ENCODE data around the gene ABHD1. TPM values are rescaled to one million over a fixed set of nuclear protein-coding genes. Genes with fewer than 3 reads are reported as not detected.

ABHD1 gene
- total RNA-seq, 1 experiment from 2014 or later: 0.46 TPM

GRCh38 chr2:27170581-27171337 is 47.1 kb downstream of the ABHD1 start:
- in situ Hi-C loops (cut with HindIII; ENCODE audit: low pct_unique_long_range_greater_than_20kb, low sequenced_read_pairs) (no loop called here), intact Hi-C loops (cut with micrococcal nuclease; ENCODE audit: unreplicated experiment) (no loop called here)
- TF ChIP-seq TCF7L2 (IDR thresholded peaks at IDR 0.05; ENCODE audit: low read depth, low read length) (no peak), POLR2AphosphoS5 (IDR thresholded peaks at IDR 0.05; ENCODE audit: low read depth, low read length) (no peak), CTCF (IDR thresholded peaks at IDR 0.05) (no peak), SIN3A (IDR thresholded peaks at IDR 0.05; ENCODE audit: borderline replicate concordance, insufficient read depth, low read depth, low read length) (no peak), REST (IDR thresholded peaks at IDR 0.05; ENCODE audit: insufficient read depth in 1 of 2, low read depth in 2 of 2, low read length in 1 of 2) (no peak)
- no peak for DNase-seq (ENCODE audit: low read depth, low spot score)
- no TSS peak for BruUV-seq (replicated peaks)
- Histone ChIP-seq H3K27ac (ENCODE audit: low read length) (no peak overlapping the region), H3K4me1 (ENCODE audit: control insufficient read depth, insufficient read depth, low read length) (no peaks in the 10 kb centered on the region), H3K27me3 (ENCODE audit: control insufficient read depth, insufficient read depth, low read length) (no peaks in the 10 kb centered on the region), H3K36me3 (ENCODE audit: control insufficient read depth, insufficient read depth, low read length) (no peaks in the 10 kb centered on the region), H3K4me3 (ENCODE audit: low read depth in 2 of 2, low read length in 2 of 2) (no peak overlapping the region), H3K9me3 (ENCODE audit: control insufficient read depth, insufficient read depth, low read depth, low read length) (no peaks in the 10 kb centered on the region)
- POLR2A ChIA-PET: interaction anchor here (0.9 kb wide), 1 partner anchor 43 kb away, joined by 4 read pairs; no protein-coding TSS in a partner anchor
- no peak for ATAC-seq
- CTCF ChIA-PET: interaction anchor here (0.6 to 0.7 kb wide), 3 partner anchors 60 to 917 kb away, joined by 4 to 10 read pairs (median 4); no protein-coding TSS in a partner anchor

GRCh38 chr2:27171351-27171848 is 47.8 kb downstream of the ABHD1 start:
- TF ChIP-seq TCF7L2 (IDR thresholded peaks at IDR 0.05; ENCODE audit: low read depth, low read length): no peak
- no TSS peak for BruUV-seq (replicated peaks)
- no peak for DNase-seq (ENCODE audit: low read depth, low spot score)
- Histone ChIP-seq H3K9me3 (ENCODE audit: control insufficient read depth, insufficient read depth, low read depth, low read length) (no peaks in the 10 kb centered on the region), H3K4me3 (ENCODE audit: low read depth in 2 of 2, low read length in 2 of 2) (no peak overlapping the region), H3K27ac (ENCODE audit: low read length) (no peak overlapping the region), H3K4me1 (ENCODE audit: control insufficient read depth, insufficient read depth, low read length) (no peaks in the 10 kb centered on the region), H3K36me3 (ENCODE audit: control insufficient read depth, insufficient read depth, low read length) (no peaks in the 10 kb centered on the region), H3K27me3 (ENCODE audit: control insufficient read depth, insufficient read depth, low read length) (no peaks in the 10 kb centered on the region)
- ChIA-PET POLR2A (interaction anchor here (0.9 kb wide), 1 partner anchor 43 kb away, joined by 4 read pairs; no protein-coding TSS in a partner anchor), CTCF (interaction anchor here (0.6 to 0.7 kb wide), 2 partner anchors 59 to 917 kb away, joined by 4 to 10 read pairs; no protein-coding TSS in a partner anchor)
- intact Hi-C loops (cut with micrococcal nuclease; ENCODE audit: unreplicated experiment) (no loop called here), in situ Hi-C loops (cut with HindIII; ENCODE audit: low pct_unique_long_range_greater_than_20kb, low sequenced_read_pairs) (no loop called here)
- no peak for ATAC-seq
